Left lung (tissue), 10 donors: ENCODE results near the gene ABHD5. TPM values are rescaled to one million over a fixed set of nuclear protein-coding genes. Genes with fewer than 3 reads are reported as not detected.
"Not testable (repeated sequence)": the region's sequence is repeated elsewhere in the genome, so short reads cannot be mapped to it uniquely, and the experiment has no call there.

Source experiments
- ATAC-seq: fragments of 200-7000 bp; cut with Tn5 transposase; one replicate; pipeline ENCODE4 v1.9.1; 2020; ENCODE audit warnings: moderate library complexity
- DNase-seq, 4 donors: peaks; one replicate each; pipeline ENCODE4 v3.0.0-alpha.2; 2013 to 2020
- H3K27ac ChIP-seq, 2 donors: fragments of 200-600 bp; sonication (generic) in 1 of 2; one replicate each; pipeline versions ENCODE4 v1.5.0 to v1.8.0; 2020 to 2021
- H3K27me3 ChIP-seq, 2 donors: fragments of 200-600 bp; sonication (generic) in 1 of 2; one replicate each; pipeline versions ENCODE4 v1.5.0 to v1.8.0; 2020 to 2021
- H3K36me3 ChIP-seq, 2 donors: fragments of 200-600 bp; sonication (generic) in 1 of 2; one replicate each; pipeline versions ENCODE4 v1.5.0 to v1.8.0; 2020 to 2021
- H3K4me1 ChIP-seq, 2 donors: fragments of 200-600 bp; one replicate each; pipeline ENCODE4 v1.8.0; 2021
- H3K4me3 ChIP-seq, 2 donors: fragments of 200-600 bp; sonication (generic) in 1 of 2; one replicate each; pipeline versions ENCODE4 v1.5.0 to v1.8.0; 2020 to 2021; ENCODE audit warnings: mild to moderate bottlenecking in 1 of 2
- H3K9me3 ChIP-seq, 2 donors: fragments of 200-600 bp; sonication (generic) in 1 of 2; one replicate each; pipeline versions ENCODE4 v1.5.0 to v1.8.0; 2020 to 2021
- intact Hi-C, 2 donors: fragments of 100-400 bp; cut with DNase I; formaldehyde crosslinking; loops; one replicate each; pipeline versions ENCODE4 v1.11.2 to v1.14.2; 2022
- polyA plus RNA-seq, 6 donors: library from polyadenylated mRNA; unstranded; fragments of 120-200 nt; gene quantifications; one replicate each; pipeline ENCODE4 v1.2.1, GENCODE V29; 2013; ENCODE audit not compliant: insufficient read length in 6 of 6
- total RNA-seq, 2 donors: library from RNA; stranded (reverse); fragmentation: NEBNext Ultra II Directional; extraction: Animal tissue kit (Norgen Biotek cat#: 25700); gene quantifications; one replicate each; pipeline ENCODE4 v1.2.1, GENCODE V29; 2021
- TF ChIP-seq, protein P1 (sequence below), 2 donors: fragments of 200-600 bp; sonication (generic) in 1 of 2; IDR thresholded peaks; one replicate each; pipeline versions ENCODE4 v1.5.0 to v1.8.0; 2021; ENCODE audit warnings: antibody characterized with exemption in 2 of 2
- donor health status: DM: no; HTN: yes; CAD: no.
- donor health status: DM: no; HTN: no; CAD: no.

ABHD5 gene
- total and polyA plus RNA-seq, 8 donors, result 14.2 to 41.0 (median 17.2) TPM

DNA sequence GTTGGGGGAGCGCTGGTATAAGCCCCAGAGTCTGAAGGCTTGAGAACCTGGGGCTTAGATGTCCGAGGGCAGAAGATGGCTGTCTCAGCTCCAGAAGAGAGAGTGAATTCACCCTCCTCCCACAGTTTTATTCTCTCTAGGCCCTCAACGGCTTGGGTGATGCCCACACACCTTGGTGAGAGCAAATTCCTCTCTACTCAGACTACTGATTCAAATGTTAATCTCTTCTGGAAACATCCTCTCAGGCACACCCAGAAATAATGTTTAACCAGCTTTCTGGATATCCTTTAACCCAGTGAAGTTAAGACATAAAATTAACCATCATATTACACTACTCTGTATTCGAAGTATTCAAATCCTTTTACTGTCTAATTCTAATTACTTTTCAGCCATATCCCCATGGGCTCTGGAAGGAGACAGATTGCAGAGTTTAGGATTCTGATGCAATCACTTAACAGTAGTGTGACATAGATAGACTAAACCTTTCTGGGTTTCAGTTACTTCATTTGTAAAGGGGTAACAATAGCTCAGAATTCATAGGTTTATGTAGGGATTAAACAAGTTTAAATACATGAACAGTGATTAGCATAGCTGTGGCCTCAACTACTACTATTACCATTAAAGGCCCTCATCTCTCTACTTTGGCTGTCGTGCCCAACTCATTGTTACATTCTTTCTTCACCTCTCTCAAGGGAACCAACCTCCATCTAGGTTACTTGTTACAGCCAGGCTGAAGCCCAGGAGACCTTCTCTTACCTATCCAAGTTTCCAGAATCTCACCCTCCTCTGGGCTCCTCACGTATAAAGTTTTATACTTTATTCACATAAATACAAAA is 43.2 kb upstream of the ABHD5 start:
- DNase-seq (no peak), ATAC-seq (no peak)
- Histone ChIP-seq H3K27me3 (no peaks in the 10 kb centered on the region), H3K4me3 (no peak overlapping the region), H3K4me1 (peaks cover 0 to 5% of the 10 kb centered on the region in 2 donors), H3K9me3 (no peaks in the 10 kb centered on the region), H3K36me3 (no peaks in the 10 kb centered on the region), H3K27ac (no peak overlapping the region)
- TF ChIP-seq, protein P1, sequence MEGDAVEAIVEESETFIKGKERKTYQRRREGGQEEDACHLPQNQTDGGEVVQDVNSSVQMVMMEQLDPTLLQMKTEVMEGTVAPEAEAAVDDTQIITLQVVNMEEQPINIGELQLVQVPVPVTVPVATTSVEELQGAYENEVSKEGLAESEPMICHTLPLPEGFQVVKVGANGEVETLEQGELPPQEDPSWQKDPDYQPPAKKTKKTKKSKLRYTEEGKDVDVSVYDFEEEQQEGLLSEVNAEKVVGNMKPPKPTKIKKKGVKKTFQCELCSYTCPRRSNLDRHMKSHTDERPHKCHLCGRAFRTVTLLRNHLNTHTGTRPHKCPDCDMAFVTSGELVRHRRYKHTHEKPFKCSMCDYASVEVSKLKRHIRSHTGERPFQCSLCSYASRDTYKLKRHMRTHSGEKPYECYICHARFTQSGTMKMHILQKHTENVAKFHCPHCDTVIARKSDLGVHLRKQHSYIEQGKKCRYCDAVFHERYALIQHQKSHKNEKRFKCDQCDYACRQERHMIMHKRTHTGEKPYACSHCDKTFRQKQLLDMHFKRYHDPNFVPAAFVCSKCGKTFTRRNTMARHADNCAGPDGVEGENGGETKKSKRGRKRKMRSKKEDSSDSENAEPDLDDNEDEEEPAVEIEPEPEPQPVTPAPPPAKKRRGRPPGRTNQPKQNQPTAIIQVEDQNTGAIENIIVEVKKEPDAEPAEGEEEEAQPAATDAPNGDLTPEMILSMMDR (IDR thresholded peaks at IDR 0.05), result no peak
- intact Hi-C loops, result no loop called here

DNA sequence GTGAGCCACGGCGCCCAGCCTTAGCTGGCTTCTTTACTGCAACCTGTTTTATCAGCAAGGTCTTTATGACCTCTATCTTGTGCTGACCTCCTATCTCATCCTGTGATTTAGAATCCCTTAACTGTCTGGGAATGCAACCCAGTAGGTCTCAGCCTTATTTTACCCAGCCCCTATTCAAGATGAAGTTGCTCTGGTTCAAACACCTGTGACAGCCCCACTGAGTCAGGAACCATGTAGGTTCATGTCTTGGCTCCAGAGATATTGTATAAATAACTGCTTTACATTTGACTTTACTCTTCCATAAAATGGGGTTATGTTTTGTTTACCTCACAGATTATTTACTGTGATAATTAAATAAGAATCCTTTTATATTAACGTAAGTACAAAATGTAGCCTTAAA is 41.8 kb upstream of the ABHD5 start:
- Histone ChIP-seq H3K4me1 (peaks cover 0 to 5% of the 10 kb centered on the region in 2 donors), H3K27me3 (no peaks in the 10 kb centered on the region), H3K27ac (no peak overlapping the region), H3K36me3 (no peaks in the 10 kb centered on the region), H3K9me3 (no peaks in the 10 kb centered on the region), H3K4me3 (no peak overlapping the region)
- ATAC-seq, result no peak
- DNase-seq, result no peak
- intact Hi-C loops, result no loop called here
- TF ChIP-seq, protein P1 (IDR thresholded peaks at IDR 0.05), result no peak

DNA sequence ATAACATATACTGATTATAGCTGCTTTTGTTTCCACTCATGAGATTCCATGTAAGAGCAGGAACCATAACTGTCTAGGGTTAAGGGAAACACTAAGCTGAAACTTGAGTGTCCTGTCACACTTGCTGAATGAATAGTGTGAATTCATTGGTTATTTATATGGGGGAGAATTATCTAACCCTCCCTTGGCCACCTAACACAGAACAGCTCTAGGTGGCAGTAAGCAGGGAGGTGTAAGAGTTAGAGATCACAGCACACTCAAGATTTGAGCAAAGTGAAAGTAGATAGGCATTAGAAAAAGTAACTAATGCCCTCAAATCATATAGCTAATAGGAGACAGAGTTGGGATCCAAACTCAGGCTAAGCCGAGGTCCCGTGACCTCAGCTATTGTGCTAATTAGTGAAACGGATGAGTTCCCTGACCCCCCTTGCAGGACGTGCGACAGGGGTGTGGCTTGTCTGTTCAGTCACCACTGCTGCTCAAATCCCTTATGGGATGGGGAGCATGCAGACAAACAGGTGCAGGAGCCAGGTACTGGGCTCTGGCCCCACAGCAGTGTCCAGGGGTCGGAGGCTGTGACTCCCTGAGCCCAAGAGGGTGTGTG is 41.3 kb upstream of the ABHD5 start:
- no peaks in the 10 kb centered on the region for H3K36me3 ChIP-seq
- H3K27ac ChIP-seq, result no peak overlapping the region
- H3K27me3 ChIP-seq, result no peaks in the 10 kb centered on the region
- intact Hi-C loops, result no loop called here
- H3K4me3 ChIP-seq, result no peak overlapping the region
- H3K4me1 ChIP-seq, result peaks cover 0 to 5% of the 10 kb centered on the region in 2 donors
- TF ChIP-seq, protein P1 (IDR thresholded peaks at IDR 0.05), result no peak
- H3K9me3 ChIP-seq, result no peaks in the 10 kb centered on the region
- peak; percentile 15 for ATAC-seq
- DNase-seq, result no peak

DNA sequence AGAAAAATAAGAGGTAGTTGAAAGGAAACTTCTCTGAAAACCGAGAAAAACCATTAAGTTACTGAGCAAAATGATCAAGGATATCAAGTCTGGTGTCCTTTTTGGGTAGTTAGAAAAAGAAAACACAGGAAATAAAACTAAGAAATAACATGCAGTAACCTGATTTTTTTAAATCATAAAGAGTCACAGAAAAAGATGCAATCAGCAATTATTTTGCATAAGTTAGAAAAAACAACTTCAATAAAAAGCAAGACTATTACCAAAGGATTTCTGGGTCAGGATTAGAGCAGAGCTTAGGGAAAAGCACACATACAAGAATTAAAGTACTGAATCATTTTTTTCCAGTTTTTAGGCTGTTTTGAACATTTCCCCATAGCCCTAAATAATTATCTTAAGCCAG is 40.4 kb upstream of the ABHD5 start:
- Histone ChIP-seq H3K27ac (no peak overlapping the region), H3K36me3 (no peaks in the 10 kb centered on the region), H3K9me3 (no peaks in the 10 kb centered on the region), H3K4me3 (no peak overlapping the region), H3K4me1 (peaks cover 0 to 5% of the 10 kb centered on the region in 2 donors), H3K27me3 (no peaks in the 10 kb centered on the region)
- ATAC-seq (no peak), DNase-seq (no peak)
- intact Hi-C loops, result no loop called here
- TF ChIP-seq, protein P1 (IDR thresholded peaks at IDR 0.05), result no peak

GRCh38 chr3:43656390-43656789 is 34.3 kb upstream of the ABHD5 start:
- DNase-seq, ATAC-seq, intact Hi-C loops: not testable (repeated sequence)

More at GRCh38 chr3:43656390-43656789, 34.3 kb upstream of the ABHD5 start:
- not testable (repeated sequence) for H3K4me1 ChIP-seq, H3K27ac ChIP-seq, H3K9me3 ChIP-seq, H3K36me3 ChIP-seq, H3K27me3 ChIP-seq, H3K4me3 ChIP-seq
